OCI-LY7 (cell line): Measurements from ENCODE around the gene SCGB2B2. TPM values are rescaled to one million over a fixed set of nuclear protein-coding genes. Genes with fewer than 3 reads are reported as not detected.

Experiments
- BruUV-seq: library from RNA; stranded (reverse); fragments of 400-500 nt; replicated peaks from 2 replicates; lab custom pipeline; 2021; lab: Mats Ljungman, UMichigan
- CTCF ChIA-PET: fragments of 300-600 bp; sonication (Branson Sonifier 250); formaldehyde crosslinking; loops from one replicate; lab custom pipeline; 2022; ENCODE audit warnings: antibody characterized with exemption; ENCODE audit not compliant: unreplicated experiment; lab: Charles Lee
- POLR2A ChIA-PET: fragments of 300-600 bp; sonication (Branson Sonifier 250); formaldehyde crosslinking; loops from one replicate; lab custom pipeline; 2022; ENCODE audit warnings: antibody characterized with exemption; lab: Charles Lee
- DNase-seq: peaks from one replicate; pipeline ENCODE4 v3.0.0-alpha.2; 2015; ENCODE audit warnings: low spot score
- H2AFZ ChIP-seq: fragments of 200-600 bp; sonication (generic), shearing (Covaris generic); 2 replicates; pipeline ENCODE4 v1.6.1; 2014; ENCODE audit warnings: mild to moderate bottlenecking, antibody characterized with exemption, low read length, moderate library complexity
- H3K27ac ChIP-seq: fragments of 200-600 bp; sonication (generic); 2 replicates; pipeline ENCODE4 v1.5.1; 2014; ENCODE audit warnings: mixed run types, low read depth, mild to moderate bottlenecking, moderate library complexity, low read length, inconsistent platforms; ENCODE audit not compliant: poor library complexity, severe bottlenecking
- H3K36me3 ChIP-seq: fragments of 200-600 bp; sonication (generic); 2 replicates; pipeline ENCODE4 v1.6.1; 2014; ENCODE audit warnings: mild to moderate bottlenecking, antibody characterized with exemption, low read length, moderate library complexity, mixed read lengths; ENCODE audit not compliant: insufficient read depth
- H3K4me1 ChIP-seq: fragments of 200-600 bp; sonication (generic); 2 replicates; pipeline ENCODE4 v1.5.1; 2014; ENCODE audit warnings: mild to moderate bottlenecking, low read length; ENCODE audit not compliant: insufficient read depth, poor library complexity, severe bottlenecking
- H3K4me2 ChIP-seq: fragments of 200-600 bp; sonication (generic); 2 replicates; pipeline ENCODE4 v1.6.1; 2014; ENCODE audit warnings: mild to moderate bottlenecking, low read length
- H3K4me3 ChIP-seq: fragments of 200-600 bp; sonication (generic); 2 replicates; pipeline ENCODE4 v1.5.1; 2014; ENCODE audit warnings: mild to moderate bottlenecking, low read depth, low read length; ENCODE audit not compliant: poor library complexity, severe bottlenecking
- H3K79me2 ChIP-seq: fragments of 200-600 bp; sonication (generic); 2 replicates; pipeline ENCODE4 v1.6.1; 2016; ENCODE audit warnings: low read depth, mild to moderate bottlenecking, low read length, moderate library complexity, mixed read lengths; ENCODE audit not compliant: insufficient read depth
- H3K9me2 ChIP-seq: fragments of 200-600 bp; sonication (generic); 2 replicates; pipeline ENCODE4 v1.6.1; 2016; ENCODE audit warnings: mild to moderate bottlenecking, low read length, mixed read lengths; ENCODE audit not compliant: insufficient read depth
- H3K9me3 ChIP-seq: fragments of 200-600 bp; sonication (generic); 2 replicates; pipeline ENCODE4 v1.6.1; 2014; ENCODE audit warnings: mild to moderate bottlenecking, mixed run types, low read length, mixed read lengths
- H4K20me1 ChIP-seq: fragments of 200-600 bp; sonication (generic); 2 replicates; pipeline ENCODE4 v1.6.1; 2014; ENCODE audit warnings: mild to moderate bottlenecking, antibody characterized with exemption, low read length, moderate library complexity, mixed read lengths; ENCODE audit not compliant: insufficient read depth
- EZH2phosphoT487 ChIP-seq: fragments of 200-600 bp; sonication (generic); IDR thresholded peaks from 2 replicates; pipeline ENCODE4 v1.6.1; 2018; ENCODE audit warnings: low read depth, borderline replicate concordance, mild to moderate bottlenecking, mixed run types, antibody characterized with exemption, low read length, moderate library complexity, mixed read lengths
- intact Hi-C: fragments of 100-400 bp; cut with micrococcal nuclease; formaldehyde crosslinking; loops from one replicate; pipeline ENCODE4 v1.10.0; 2022; ENCODE audit not compliant: unreplicated experiment
- total RNA-seq, 2 experiments: library from RNA; depleted of rRNA in 1 of 2; stranded (reverse); fragments of >200 nt in 1 of 2; shearing (Covaris generic) in 1 of 2; gene quantifications; 2 replicates each; pipeline ENCODE4 v1.2.3, GENCODE V29; 2014 to 2022
- TF ChIP-seq, protein P1 (sequence below): fragments of 200-600 bp; sonication (generic); conservative IDR thresholded peaks from 2 replicates; pipeline ENCODE4 v1.5.1; 2014; ENCODE audit warnings: mild to moderate bottlenecking, antibody characterized with exemption, low read length, moderate library complexity, mixed read lengths

Gene SCGB2B2
- total RNA-seq, 2 experiments from 2014 or later: 0.54 to 1.7 TPM

GRCh38 chr19:34712395-34713261 is 35.7 kb upstream of the SCGB2B2 start:
- CTCF ChIA-PET: no interaction called here
- Histone ChIP-seq H3K4me2 (no peak overlapping the region), H3K9me2 (no peaks in the 10 kb centered on the region), H4K20me1 (no peaks in the 10 kb centered on the region), H3K36me3 (no peaks in the 10 kb centered on the region), H3K27ac (no peak overlapping the region), H3K4me1 (no peaks in the 10 kb centered on the region), H3K9me3 (peaks cover 27% of the 10 kb centered on the region; the same call in 1 of the 2 replicates), H3K79me2 (no peaks in the 10 kb centered on the region), H2AFZ (no peak overlapping the region), H3K4me3 (no peak overlapping the region)
- POLR2A ChIA-PET: no interaction called here
- intact Hi-C loops: loop anchor here (1.0 to 5.0 kb wide), 3 partner anchors 73 to 211 kb away; no protein-coding TSS in a partner anchor
- no peak for TF ChIP-seq EZH2phosphoT487
- TF ChIP-seq, protein P1, sequence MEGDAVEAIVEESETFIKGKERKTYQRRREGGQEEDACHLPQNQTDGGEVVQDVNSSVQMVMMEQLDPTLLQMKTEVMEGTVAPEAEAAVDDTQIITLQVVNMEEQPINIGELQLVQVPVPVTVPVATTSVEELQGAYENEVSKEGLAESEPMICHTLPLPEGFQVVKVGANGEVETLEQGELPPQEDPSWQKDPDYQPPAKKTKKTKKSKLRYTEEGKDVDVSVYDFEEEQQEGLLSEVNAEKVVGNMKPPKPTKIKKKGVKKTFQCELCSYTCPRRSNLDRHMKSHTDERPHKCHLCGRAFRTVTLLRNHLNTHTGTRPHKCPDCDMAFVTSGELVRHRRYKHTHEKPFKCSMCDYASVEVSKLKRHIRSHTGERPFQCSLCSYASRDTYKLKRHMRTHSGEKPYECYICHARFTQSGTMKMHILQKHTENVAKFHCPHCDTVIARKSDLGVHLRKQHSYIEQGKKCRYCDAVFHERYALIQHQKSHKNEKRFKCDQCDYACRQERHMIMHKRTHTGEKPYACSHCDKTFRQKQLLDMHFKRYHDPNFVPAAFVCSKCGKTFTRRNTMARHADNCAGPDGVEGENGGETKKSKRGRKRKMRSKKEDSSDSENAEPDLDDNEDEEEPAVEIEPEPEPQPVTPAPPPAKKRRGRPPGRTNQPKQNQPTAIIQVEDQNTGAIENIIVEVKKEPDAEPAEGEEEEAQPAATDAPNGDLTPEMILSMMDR: peak; percentile 87
- no TSS peak for BruUV-seq
- peak; percentile 82 for DNase-seq

DNA sequence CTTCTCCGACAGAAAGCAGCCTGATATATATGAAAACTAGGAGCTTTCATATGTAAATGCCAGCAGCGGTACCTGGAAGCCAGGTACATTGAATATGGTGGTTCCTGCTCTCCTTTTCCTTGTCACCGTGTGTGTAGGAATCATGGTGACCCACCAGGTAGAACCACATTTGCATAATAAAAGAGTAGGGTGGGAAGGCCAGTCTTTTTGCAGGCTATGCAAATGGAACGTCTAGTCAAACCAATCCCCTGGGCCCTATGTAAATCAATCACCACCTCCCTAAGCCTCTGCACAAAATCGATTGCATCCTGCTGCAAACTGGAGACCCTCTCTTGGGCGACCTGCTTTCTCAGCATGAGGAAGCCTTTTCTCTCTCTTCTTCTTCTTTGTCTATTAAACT is 34.9 kb upstream of the SCGB2B2 start:
- POLR2A ChIA-PET: no interaction called here
- TF ChIP-seq, protein P1: no peak
- TF ChIP-seq EZH2phosphoT487: no peak
- H3K9me3 ChIP-seq: peaks cover 27% of the 10 kb centered on the region; the same call in 1 of the 2 replicates
- no peak overlapping the region for H3K27ac ChIP-seq
- CTCF ChIA-PET: no interaction called here
- DNase-seq: no peak
- H3K79me2 ChIP-seq: no peaks in the 10 kb centered on the region
- H4K20me1 ChIP-seq: no peaks in the 10 kb centered on the region
- no peak overlapping the region for H2AFZ ChIP-seq
- intact Hi-C loops: loop anchor here (1.0 to 5.0 kb wide), 3 partner anchors 73 to 211 kb away; no protein-coding TSS in a partner anchor
- H3K9me2 ChIP-seq: no peaks in the 10 kb centered on the region
- BruUV-seq: no TSS peak
- H3K36me3 ChIP-seq: no peaks in the 10 kb centered on the region
- no peak overlapping the region for H3K4me3 ChIP-seq
- H3K4me1 ChIP-seq: no peaks in the 10 kb centered on the region
- no peak overlapping the region for H3K4me2 ChIP-seq

GRCh38 chr19:34707661-34708060 is 30.7 kb upstream of the SCGB2B2 start:
- H4K20me1 ChIP-seq: no peaks in the 10 kb centered on the region
- H3K27ac ChIP-seq: no peak overlapping the region
- no peak overlapping the region for H3K4me2 ChIP-seq
- POLR2A ChIA-PET: no interaction called here
- H3K4me1 ChIP-seq: no peaks in the 10 kb centered on the region
- no peak overlapping the region for H3K4me3 ChIP-seq
- no peak for DNase-seq
- BruUV-seq: no TSS peak
- H3K36me3 ChIP-seq: no peaks in the 10 kb centered on the region
- H3K79me2 ChIP-seq: no peaks in the 10 kb centered on the region
- CTCF ChIA-PET: no interaction called here
- no peaks in the 10 kb centered on the region for H3K9me3 ChIP-seq
- intact Hi-C loops: no loop called here
- no peaks in the 10 kb centered on the region for H3K9me2 ChIP-seq
- TF ChIP-seq EZH2phosphoT487: no peak
- TF ChIP-seq, protein P1: no peak
- H2AFZ ChIP-seq: no peak overlapping the region
